ENCODE data around the gene ABCG1.

DNA sequence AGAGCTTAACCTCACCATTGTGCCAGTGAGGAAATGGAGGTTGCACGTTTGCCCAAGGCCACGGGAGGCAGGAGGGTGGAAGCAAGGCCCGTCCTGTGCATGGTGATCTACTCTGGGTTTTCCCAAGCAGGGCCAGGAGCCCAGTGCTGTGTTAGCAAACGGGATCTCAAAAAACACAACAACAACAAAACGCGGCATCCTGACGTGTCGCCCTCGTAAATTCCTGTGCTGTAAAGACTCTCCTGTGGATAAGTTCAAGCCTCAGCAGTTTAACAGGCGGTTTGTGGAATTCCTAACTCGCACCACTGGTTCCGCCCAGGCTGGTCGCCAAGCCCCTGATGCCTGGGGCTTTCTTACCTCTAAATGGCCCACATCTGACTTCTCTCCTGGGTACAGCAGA lies 57.1 kb downstream of the ABCG1 start:
- no peak for TF ChIP-seq ZNF8 (CRISPR knock-in tag; IDR thresholded peaks at IDR 0.05)
- TF ChIP-seq, protein P1, sequence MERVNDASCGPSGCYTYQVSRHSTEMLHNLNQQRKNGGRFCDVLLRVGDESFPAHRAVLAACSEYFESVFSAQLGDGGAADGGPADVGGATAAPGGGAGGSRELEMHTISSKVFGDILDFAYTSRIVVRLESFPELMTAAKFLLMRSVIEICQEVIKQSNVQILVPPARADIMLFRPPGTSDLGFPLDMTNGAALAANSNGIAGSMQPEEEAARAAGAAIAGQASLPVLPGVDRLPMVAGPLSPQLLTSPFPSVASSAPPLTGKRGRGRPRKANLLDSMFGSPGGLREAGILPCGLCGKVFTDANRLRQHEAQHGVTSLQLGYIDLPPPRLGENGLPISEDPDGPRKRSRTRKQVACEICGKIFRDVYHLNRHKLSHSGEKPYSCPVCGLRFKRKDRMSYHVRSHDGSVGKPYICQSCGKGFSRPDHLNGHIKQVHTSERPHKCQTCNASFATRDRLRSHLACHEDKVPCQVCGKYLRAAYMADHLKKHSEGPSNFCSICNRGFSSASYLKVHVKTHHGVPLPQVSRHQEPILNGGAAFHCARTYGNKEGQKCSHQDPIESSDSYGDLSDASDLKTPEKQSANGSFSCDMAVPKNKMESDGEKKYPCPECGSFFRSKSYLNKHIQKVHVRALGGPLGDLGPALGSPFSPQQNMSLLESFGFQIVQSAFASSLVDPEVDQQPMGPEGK (CRISPR knock-in tag; IDR thresholded peaks at IDR 0.05; ENCODE audit: borderline replicate concordance): no peak
- TF ChIP-seq, protein P2, sequence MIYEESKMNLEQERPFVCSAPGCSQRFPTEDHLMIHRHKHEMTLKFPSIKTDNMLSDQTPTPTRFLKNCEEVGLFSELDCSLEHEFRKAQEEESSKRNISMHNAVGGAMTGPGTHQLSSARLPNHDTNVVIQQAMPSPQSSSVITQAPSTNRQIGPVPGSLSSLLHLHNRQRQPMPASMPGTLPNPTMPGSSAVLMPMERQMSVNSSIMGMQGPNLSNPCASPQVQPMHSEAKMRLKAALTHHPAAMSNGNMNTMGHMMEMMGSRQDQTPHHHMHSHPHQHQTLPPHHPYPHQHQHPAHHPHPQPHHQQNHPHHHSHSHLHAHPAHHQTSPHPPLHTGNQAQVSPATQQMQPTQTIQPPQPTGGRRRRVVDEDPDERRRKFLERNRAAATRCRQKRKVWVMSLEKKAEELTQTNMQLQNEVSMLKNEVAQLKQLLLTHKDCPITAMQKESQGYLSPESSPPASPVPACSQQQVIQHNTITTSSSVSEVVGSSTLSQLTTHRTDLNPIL (CRISPR knock-in tag; IDR thresholded peaks at IDR 0.05; ENCODE audit: low read depth): no peak
- TF ChIP-seq TOX (CRISPR knock-in tag; IDR thresholded peaks at IDR 0.05; ENCODE audit: borderline replicate concordance): no peak
- TF ChIP-seq ZFP3 (CRISPR knock-in tag; IDR thresholded peaks at IDR 0.05): no peak
- TF ChIP-seq, protein P3, sequence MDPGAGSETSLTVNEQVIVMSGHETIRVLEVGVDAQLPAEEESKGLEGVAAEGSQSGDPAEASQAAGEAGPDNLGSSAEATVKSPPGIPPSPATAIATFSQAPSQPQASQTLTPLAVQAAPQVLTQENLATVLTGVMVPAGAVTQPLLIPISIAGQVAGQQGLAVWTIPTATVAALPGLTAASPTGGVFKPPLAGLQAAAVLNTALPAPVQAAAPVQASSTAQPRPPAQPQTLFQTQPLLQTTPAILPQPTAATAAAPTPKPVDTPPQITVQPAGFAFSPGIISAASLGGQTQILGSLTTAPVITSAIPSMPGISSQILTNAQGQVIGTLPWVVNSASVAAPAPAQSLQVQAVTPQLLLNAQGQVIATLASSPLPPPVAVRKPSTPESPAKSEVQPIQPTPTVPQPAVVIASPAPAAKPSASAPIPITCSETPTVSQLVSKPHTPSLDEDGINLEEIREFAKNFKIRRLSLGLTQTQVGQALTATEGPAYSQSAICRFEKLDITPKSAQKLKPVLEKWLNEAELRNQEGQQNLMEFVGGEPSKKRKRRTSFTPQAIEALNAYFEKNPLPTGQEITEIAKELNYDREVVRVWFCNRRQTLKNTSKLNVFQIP (CRISPR knock-in tag; IDR thresholded peaks at IDR 0.05; ENCODE audit: borderline replicate concordance, low read depth): no peak

All from SK-N-SH treated with all-trans-retinoic acid at 6 μM for 48 hours (cell line).